Stimulated activated CD4-positive, alpha-beta T cell treated with anti-CD3 and anti-CD28 coated beads, Interleukin-4, amount 100 ng/mL, for 48 hours (primary cell): ENCODE measurements around the gene CYFIP1.

ENCODE experiments used
- DNase-seq, 2 donors: peaks; one replicate each; pipeline ENCODE4 v3.0.0-alpha.2; 2020; ENCODE audit warnings: low read depth in 2 of 2

CYFIP1 gene

GRCh38 chr15:22869856-22870255 lies 110.3 kb downstream of the CYFIP1 start:
- DNase-seq = no peak

DNA sequence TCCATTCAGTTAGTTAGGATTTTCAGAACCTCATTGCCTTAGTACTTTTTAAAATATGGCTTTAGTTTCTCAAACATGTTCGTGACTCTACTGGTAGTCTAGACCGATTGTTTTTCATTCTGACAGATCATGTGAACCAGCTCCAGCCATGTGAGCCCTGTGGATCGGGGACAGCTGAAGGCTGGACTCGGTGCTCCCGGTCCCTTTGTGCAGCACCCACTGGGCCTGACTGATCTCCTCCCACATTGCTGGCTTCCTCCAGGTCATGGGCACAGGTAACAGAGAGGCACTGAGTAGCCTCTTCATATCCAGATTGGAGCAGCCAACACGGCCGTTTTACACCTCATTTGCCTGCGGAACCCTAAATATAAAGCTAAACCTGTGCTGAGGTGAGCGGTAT lies 111.2 kb downstream of the CYFIP1 start:
- DNase-seq = no peak

DNA sequence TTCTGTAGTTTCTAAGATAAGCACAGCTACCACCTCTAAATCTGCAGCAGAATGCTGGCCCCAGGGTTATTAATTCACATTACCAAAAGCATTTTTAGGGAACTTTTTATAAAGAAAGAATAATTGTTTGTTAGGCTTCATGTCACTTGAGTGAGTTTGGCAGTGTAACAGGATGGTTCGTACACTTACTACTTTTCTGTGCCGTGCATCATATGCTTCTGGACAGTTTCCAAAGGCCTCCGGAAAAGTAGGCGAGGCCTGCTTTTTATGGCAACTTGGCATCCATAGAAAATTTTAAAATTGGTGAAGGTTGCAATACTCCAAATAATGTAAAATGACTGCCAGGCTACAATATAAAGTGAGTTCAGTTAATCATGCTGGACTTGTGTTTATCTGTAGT lies 111.7 kb downstream of the CYFIP1 start:
- no peak for DNase-seq

- no peak for DNase-seq
Observed at GRCh38 chr15:22867886-22868285, 112.3 kb downstream of the CYFIP1 start.

DNA sequence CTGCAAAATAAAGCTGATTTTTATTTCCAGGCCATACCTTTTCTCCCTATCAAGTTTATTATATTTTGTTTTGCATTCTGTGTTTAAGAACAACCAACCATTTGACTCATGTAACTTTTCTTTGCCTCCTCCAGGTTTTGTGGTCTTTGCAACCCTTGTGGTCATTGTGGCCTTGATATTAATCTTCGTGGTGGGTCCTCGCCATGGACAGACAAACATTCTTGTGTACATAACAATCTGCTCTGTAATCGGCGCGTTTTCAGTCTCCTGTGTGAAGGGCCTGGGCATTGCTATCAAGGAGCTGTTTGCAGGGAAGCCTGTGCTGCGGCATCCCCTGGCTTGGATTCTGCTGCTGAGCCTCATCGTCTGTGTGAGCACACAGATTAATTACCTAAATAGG lies 114.1 kb downstream of the CYFIP1 start:
- no peak for DNase-seq

DNA sequence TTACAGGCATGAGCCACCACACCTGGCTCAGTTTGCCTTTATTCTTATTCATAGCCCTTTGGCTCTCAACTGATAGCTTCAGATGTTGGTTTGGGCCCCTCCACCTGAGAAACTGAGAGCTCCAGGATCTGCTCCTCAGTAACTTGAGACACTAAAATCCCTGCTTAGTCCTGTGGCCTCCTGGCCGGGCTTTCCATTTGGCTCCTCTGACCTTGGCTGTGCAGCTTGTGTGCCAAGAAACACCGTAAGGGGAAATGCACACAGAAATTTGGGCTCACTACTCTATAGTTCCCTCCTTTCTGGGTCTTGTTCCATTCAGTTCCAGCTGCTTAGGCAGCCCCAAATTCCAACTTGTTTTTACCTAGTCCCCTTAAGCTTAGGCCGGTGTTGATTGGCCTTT lies 116.8 kb downstream of the CYFIP1 start:
- no peak for DNase-seq

DNA sequence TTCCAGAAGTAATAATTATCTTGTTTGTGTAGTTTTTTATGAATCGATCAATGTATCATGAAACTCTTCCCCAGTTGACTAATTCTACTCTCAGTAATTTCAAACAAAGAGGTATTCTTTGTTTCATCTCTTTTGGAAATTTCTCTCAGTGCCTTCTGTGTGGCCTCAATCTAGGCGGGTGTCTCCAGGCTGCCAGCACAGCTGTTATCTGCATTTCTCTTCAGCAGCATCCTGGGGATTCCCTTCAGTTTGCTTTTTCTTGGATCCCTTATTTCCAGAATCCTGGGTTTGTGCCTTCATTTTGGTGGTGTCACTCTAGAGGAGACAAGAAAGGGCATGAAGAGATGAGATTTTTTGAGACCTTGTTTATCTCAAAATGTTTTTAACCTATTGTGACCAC lies 119.0 kb downstream of the CYFIP1 start:
- DNase-seq = no peak

- no peak for DNase-seq
Observed at GRCh38 chr15:22856659-22857058, 123.5 kb downstream of the CYFIP1 start.

DNA sequence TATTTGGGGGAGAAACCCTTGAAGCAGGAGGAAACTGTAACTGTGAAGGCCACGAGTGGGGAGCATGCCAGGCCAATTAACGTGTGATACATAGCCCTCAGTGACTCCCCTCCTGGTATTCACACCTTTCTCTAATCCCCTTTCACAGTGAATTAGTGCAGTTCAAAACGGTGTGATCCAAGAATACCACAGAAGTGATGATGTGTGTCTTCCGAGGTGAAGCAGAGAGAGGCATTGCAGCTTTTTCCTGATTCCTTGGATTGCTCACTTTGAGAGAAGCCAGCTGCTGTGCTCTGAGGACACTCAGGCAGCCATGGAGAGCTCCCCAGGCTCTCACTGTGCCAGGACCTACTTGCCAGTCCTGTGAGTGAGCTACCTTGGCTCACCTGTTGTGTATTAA lies 124.4 kb downstream of the CYFIP1 start:
- no peak for DNase-seq

DNA sequence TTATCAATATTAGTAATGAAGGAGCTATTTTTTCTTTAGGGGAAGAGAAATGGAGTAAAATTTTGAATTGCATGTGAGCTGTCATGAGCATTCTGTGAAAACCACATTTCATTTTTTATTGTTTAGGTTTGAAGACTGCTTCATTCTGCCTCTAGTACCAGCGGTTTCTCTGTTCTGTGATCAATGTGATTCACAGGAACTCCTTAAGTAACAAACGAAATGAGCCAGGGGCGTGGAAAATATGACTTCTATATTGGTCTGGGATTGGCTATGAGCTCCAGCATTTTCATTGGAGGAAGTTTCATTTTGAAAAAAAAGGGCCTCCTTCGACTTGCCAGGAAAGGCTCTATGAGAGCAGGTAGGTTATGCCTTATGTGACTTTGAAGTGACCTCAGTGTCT lies 128.7 kb downstream of the CYFIP1 start:
- DNase-seq = no peak

DNA sequence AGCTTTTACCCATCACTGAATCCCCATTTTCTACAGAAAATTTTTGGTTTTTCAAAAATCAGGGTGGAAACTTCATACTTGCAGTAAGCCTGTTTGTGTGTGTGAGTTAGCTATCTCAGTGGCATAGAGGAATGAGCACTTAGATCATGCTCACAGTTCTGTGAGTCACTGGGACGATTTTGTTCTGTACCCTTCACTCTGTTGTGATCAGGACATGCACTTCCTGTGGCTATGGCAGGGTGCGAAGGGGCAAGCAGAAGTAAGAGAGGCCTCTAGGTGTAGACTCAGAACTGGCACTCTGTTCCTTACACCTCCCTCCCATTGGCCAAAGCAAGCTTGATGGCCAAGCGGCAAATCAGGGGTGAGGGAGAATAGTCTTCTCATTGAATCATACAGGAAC lies 130.1 kb downstream of the CYFIP1 start:
- DNase-seq = no peak

DNA sequence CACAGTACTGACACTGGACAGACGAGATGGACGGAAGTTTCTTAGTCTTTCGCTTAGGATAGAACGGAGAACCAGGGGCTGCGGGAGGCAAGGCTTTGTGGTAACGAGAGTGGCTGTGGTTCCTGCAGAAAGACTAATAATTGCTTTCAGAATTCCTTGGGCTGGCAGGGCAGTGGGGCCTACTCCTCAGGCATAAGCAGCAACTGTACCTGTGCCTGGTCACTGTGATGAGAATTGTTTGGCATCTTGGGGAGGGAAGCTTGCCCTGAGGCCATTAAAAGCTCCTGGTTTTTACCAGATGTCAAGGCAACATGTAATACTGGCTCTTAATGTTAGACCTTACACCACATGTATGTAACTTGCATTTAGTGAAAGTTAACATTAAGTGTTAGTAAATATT lies 134.1 kb downstream of the CYFIP1 start:
- DNase-seq = no peak

DNA sequence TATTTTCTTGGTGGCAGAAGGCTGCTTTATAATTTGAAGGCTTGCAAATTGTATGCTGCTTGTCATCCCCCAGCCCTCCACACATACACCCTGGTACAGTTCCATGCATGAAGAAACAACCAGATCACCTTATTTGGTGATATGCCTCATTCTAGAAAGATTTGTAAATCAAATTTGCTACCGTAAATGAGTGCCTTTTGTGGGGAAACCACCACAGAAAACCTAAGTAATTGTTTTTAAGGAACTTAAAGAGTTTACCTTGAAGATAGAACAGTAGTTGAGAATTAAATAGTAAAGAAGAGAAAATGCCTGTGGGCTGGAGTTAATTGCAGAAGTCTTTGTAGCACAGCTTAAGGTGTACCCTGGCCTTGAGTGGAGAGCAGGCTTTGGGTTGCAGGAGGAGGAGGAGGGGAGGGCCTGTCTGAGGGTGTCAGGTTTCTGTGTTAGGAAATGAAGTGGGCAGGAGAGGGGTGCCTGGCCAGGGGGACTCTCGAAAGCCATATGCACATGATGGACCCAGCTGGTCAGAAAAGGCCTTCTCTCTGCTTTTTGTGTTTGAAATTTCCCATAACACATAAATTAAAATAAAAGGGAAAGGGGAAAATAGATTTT lies 134.8 kb downstream of the CYFIP1 start:
- no peak for DNase-seq

GRCh38 chr15:22844421-22845288 lies 135.5 kb downstream of the CYFIP1 start:
- DNase-seq = no peak

GRCh38 chr15:22839046-22839695 lies 141.0 kb downstream of the CYFIP1 start:
- no peak for DNase-seq

- DNase-seq = peak; percentile 95 to 98
Observed at GRCh38 chr15:22838292-22839042, 141.7 kb downstream of the CYFIP1 start, which contains the start of gene NIPA2. Gene NIPA2 (plus strand): TSS chr15:22838666. CDS start chr15:22851732, 13,066 bp downstream.

GRCh38 chr15:22831473-22831872 lies 148.7 kb downstream of the CYFIP1 start:
- no peak for DNase-seq

GRCh38 chr15:22827125-22827524 lies 153.0 kb downstream of the CYFIP1 start:
- no peak for DNase-seq

- no peak for DNase-seq
Observed at GRCh38 chr15:22823495-22824128, 156.6 kb downstream of the CYFIP1 start.

- DNase-seq = no peak
Observed at GRCh38 chr15:22819651-22820050, 160.5 kb downstream of the CYFIP1 start.
